GM18909 (cell line): ENCODE results near the gene C11orf68.

ENCODE experiments used
- ATAC-seq: cut with Tn5 transposase; IDR thresholded peaks from one replicate; pipeline ENCODE4 v1.9.1; 2021; ENCODE audit warnings: mild to moderate bottlenecking; ENCODE audit not compliant: unreplicated experiment, poor library complexity

Gene C11orf68

DNA sequence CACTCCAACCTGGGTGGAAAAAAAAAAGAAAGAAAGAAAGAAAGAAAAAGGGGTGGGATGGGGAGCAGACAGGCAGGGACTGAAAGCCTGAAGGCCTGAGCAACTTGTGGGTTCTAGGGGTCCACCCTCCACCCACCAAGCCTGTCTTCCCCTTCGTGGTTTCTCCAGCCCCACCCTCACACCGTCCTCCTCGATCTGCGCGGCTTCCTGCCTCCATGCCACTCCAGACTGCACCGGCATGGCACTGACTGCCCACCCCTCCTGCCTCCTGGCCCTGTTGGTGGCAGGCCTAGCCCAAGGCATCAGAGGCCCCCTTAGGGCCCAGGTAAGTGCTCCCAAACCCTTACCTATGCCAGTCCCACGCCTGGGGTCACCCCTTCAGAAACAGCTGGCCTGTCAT lies 39.2 kb downstream of the C11orf68 start, which contains the start of gene CTSW:
TSS of gene CTSW (plus strand) at position 221 of the 400 bp plus-strand sequence. CDS start at position 239, 18 bp downstream.
- ATAC-seq, result no peak

- peak; percentile 86 for ATAC-seq
Measured at GRCh38 chr11:65873318-65874156, 45.3 kb downstream of the C11orf68 start.

GRCh38 chr11:65872586-65873317 lies 46.1 kb downstream of the C11orf68 start, which contains the start of gene EFEMP2:
EFEMP2 (minus strand) TSS chr11:65872800; CDS start chr11:65872354, 446 bp downstream.
- no peak for ATAC-seq

GRCh38 chr11:65871811-65872548 lies 46.9 kb downstream of the C11orf68 start:
- no peak for ATAC-seq

DNA sequence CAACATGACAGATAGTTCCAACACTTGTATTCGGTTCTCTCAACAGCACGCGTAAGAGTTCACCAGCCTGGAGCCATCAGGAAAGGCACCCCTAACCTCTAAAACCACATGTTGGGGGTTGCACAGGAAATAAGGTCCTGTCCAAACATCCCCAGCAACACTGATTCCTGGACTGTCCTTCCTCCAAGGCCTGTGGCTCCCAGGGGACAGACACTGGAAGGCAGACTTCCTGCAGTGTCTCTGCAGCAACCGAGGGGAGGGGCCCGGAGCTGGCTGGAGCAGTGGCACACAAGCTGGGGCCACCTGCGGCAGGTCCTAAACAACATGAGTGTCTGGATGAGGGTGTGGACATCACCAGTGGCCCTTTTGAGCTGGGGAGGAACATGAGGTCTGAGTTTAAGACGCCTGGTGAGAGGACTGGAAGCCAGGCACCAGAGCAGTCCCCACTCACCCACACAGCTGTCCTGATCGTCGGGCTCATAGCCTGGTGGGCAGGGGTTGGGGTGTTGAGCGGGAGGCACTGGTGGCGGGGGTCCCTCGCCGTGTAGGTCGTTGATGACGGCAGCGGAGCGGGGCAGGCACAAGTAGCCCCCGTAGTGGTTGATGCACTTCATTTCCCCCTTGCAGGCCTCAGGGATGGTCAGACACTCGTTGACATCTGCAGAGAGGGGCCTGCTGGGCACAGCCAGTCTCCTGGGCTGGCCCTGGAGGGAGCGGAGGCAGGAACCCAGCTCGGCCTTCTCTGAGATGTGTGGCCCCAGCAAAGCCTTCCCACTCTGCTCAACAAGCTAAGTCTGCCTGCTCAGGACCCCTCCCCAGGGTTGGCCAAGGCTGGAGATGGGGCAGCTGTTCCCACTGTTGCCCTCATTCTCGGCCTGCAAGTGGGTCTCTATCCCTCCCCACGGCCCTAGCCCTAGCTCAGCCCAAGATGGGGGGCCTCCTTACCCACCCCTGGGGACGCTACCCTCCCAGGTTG lies 47.9 kb downstream of the C11orf68 start:
- ATAC-seq, result no peak

DNA sequence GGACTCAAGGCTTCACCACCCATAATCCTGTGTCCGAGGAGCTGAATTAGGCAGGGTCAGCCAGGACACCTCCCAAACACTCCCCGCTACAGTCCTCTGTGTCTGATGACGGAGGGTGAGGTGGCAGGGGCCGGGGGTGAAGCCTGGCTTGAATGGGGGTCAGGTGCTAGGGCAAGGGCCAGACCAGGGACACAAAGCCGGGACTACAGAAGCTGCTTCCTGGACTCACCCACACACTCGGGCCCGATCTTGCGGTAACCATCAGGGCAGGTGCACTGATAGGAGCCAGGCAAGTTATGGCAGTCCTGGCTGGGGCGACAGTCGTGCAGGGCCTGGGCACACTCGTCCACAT lies 48.6 kb downstream of the C11orf68 start:
- no peak for ATAC-seq

DNA sequence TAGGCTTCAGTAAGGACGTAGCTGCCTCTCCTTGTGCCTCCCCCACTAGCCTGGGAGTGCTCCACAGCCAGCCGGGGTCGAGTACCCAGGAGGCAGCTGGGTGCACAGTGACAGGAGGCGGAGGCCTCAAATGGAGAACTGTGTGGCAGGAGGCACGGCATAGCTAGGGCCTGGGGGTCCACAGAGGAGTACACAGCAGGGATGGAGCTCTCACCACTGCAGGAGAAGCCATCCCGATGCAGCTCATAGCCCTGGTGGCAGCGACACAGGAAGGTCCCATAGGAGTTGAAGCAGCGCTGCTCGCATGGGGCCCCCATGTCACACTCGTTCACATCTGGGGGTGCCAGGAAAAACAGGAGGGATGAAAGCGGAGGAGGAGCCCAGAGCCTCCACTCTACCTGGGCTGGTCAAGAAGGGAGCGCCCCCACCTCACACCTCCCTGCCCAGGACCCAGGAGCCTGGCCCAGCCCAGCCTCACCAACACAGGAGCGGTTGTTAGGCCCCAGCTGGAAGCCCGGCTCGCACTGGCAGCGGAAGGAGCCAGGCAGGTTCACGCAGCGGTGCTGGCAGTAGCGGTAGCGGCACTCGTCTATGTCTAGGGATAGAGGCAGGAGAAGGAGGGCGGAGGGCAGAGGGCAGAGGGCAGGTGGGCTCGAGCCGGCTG lies 49.1 kb downstream of the C11orf68 start:
- ATAC-seq, result no peak

GRCh38 chr11:65868907-65869306 lies 50.0 kb downstream of the C11orf68 start:
- ATAC-seq, result no peak

- ATAC-seq, result no peak
Measured at GRCh38 chr11:65868076-65868667, 50.7 kb downstream of the C11orf68 start.

- ATAC-seq, result no peak
Measured at GRCh38 chr11:65867284-65868071, 51.4 kb downstream of the C11orf68 start.
